Epithelial cell of esophagus (primary cell): ENCODE results near the gene TTC39B.

Experiments used
- DNase-seq: peaks from one replicate; pipeline ENCODE4 v3.0.0; 2010; ENCODE audit warnings: low read depth
- H3K4me3 ChIP-seq: 2 replicates; pipeline ENCODE4 v1.5.1; 2011; ENCODE audit warnings: mild to moderate bottlenecking, low read length, control low read depth
- TF ChIP-seq, protein P1 (sequence below): IDR thresholded peaks from 2 replicates; pipeline ENCODE4 v1.5.1; 2011; ENCODE audit warnings: low read depth, mild to moderate bottlenecking, low read length, control low read depth, inconsistent platforms; ENCODE audit not compliant: insufficient read depth; ENCODE audit errors: missing control alignments

The TTC39B gene

DNA sequence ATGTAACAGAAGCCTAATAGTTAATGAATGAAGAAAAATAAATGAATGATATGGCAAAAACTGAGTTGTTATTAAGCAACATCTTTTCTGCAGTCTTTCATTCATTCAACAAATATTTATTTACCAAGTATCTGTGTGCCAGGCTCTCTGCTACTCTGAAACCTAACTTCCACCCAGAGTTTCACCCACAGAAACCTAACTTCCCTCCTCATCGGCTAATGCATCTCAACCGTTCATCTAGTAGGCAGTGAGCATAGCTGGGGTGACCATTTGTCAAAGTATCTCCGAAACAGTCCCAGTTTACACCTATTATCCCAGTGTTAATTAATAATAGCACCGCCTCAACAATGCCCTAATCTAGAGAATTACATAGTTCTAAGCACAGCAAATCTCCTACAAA, 1.5 kb downstream of the TTC39B start:
- peak overlapping the region; percentile 70 for H3K4me3 ChIP-seq
- no peak for DNase-seq

DNA sequence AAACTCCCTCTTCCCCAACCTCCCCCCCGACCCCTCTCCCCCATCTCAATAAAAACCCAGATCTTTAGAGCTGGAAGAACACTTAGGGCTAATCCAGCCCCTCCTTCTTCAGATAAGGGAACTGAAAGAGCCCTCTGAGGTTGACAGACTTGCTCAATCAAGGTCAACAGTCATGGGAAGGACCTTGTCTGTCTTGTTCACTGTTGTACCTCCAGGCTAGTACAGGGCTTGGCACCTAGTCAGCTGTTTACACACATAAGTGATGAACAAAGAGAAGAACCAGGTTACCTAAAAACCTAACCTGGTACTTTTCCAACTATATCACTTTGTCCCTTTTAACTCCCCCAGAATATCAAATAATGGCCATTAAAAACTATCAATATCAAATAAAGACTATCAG, 2.4 kb downstream of the TTC39B start:
- DNase-seq = peak; percentile 59
- H3K4me3 ChIP-seq = no peak overlapping the region
- TF ChIP-seq, protein P1, sequence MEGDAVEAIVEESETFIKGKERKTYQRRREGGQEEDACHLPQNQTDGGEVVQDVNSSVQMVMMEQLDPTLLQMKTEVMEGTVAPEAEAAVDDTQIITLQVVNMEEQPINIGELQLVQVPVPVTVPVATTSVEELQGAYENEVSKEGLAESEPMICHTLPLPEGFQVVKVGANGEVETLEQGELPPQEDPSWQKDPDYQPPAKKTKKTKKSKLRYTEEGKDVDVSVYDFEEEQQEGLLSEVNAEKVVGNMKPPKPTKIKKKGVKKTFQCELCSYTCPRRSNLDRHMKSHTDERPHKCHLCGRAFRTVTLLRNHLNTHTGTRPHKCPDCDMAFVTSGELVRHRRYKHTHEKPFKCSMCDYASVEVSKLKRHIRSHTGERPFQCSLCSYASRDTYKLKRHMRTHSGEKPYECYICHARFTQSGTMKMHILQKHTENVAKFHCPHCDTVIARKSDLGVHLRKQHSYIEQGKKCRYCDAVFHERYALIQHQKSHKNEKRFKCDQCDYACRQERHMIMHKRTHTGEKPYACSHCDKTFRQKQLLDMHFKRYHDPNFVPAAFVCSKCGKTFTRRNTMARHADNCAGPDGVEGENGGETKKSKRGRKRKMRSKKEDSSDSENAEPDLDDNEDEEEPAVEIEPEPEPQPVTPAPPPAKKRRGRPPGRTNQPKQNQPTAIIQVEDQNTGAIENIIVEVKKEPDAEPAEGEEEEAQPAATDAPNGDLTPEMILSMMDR = no peak

More for the DNA sequence above, 1.5 kb downstream of the TTC39B start:
- TF ChIP-seq, protein P1 = no peak

DNA sequence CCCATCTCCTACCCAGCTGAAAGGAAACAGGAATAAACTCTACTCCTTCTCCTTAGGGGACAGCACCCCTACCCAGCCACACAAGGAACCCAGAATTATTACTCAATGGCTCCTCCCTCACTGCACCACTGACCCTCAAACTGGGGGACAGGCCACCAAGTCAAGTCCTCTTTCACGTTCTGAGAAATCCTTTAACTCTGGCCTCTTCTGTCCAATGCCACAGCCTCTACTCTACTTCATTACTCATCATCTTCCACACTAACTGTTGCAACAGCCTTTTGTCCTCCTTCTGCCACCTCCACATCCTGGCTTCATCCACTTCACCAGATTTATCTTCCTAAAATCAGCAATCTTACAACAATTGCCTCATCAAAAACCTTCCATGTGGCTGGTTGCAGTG, 6.8 kb downstream of the TTC39B start:
- no peak overlapping the region for H3K4me3 ChIP-seq
- DNase-seq = peak; percentile 32
- TF ChIP-seq, protein P1 = no peak

DNA sequence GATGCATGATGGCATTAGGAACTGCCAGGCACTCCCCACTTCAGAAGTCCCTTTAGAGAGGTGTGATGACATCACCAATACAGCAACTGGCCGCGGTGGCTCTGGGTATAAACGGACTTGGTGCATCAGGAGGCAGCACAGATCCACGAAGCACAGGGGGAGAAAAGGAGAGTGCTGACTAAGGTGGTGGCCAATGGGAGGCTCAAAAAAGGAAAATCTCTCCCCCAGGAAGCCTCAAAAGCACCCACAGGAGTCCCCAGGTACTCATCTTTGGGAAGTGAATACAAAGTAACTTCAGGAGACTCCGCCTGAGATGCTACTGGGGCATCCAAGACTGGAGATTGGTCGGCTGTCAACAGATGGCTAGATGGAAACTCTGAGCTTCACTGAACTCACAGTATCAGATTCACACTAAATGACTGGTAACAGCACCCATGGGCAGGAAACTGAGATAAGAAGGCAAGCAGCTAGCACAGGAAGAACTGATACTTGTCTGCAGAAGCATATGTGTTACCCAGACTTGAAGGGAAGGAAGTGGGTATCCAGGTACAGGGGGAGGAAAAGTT, 7.6 kb downstream of the TTC39B start:
- DNase-seq = no peak
- H3K4me3 ChIP-seq = no peak overlapping the region
- TF ChIP-seq, protein P1 = no peak

- no peak overlapping the region for H3K4me3 ChIP-seq
- DNase-seq = no peak
- TF ChIP-seq, protein P1 = no peak
These were observed 8.7 kb downstream of the TTC39B start for GRCh38 chr9:15298362-15298761.

GRCh38 chr9:15295761-15296405, 11.1 kb downstream of the TTC39B start:
- H3K4me3 ChIP-seq = peak overlapping the region; percentile 25
- TF ChIP-seq, protein P1 = no peak
- peak; percentile 22 for DNase-seq

- no peak for DNase-seq
- no peak overlapping the region for H3K4me3 ChIP-seq
- TF ChIP-seq, protein P1 = no peak
These were observed 12.4 kb downstream of the TTC39B start for GRCh38 chr9:15294604-15295003.
